ENCODE measurements around the gene ME3. TPM values are rescaled to one million over a fixed set of nuclear protein-coding genes. Genes with fewer than 3 reads are reported as not detected.

Gene ME3
- total and polyA plus RNA-seq, 7 experiments from 2014 or later: 0.48 to 13.7 (median 6.4) TPM

DNA sequence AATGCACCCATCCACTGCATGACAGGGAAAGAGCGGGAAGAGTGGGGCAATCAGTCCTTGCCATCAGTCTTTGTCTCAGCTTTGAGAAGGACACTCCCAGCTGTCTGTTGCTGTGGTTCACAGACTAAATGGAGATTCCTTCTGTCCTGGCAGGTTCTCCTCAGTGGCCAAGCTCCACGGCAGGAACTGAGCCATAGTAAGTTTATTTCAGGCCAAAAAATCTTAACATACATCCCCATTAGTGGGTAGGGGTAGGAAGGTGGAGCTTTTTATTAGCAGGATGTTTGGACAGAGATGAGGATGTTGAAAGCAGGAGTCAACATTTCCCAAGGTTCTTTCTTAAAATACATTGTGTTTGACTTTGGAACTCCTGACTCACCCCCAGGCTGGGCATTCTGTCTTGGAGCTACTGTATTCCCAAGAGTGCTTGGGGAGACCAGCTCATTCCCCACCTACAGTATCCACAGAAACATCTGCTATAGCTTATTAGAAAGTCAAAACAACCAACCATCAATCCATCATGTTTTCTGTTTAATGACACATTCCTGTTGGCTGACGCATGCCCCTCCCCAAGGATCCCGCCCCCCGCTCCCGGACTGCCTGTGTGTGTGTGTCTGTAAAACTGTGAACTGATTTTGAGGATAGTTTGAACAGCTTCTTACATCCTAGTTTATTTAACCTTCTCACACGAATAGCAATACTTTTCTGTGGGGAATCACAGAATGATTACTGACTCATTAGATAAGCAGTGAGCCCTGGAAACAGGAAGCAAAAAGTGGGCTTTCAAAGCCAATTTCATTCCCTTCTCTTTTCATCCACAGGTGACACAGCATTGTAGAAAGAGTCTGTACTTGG lies 188.2 kb downstream of the ME3 start:
- ChIA-PET POLR2A (no interaction called here), CTCF (no interaction called here)
- no peak for ATAC-seq
- Mint-ChIP-seq H3K4me1 (peaks cover 0 to 13% (median 0%) of the 10 kb centered on the region in 7 donors), H3K4me3 (no peak overlapping the region), H3K27ac (no peak overlapping the region), H3K27me3 (peaks cover 0 to 3% (median 0%) of the 10 kb centered on the region in 5 donors), H3K36me3 (no peaks in the 10 kb centered on the region), H3K9me3 (no peaks in the 10 kb centered on the region)
- Histone ChIP-seq H3K27me3 (ENCODE audit: control insufficient read depth in 2 of 2, insufficient read depth in 2 of 2, low read length in 2 of 2) (no peaks in the 10 kb centered on the region), H3K4me3 (ENCODE audit: low read length) (no peak overlapping the region), H3K9me3 (ENCODE audit: control insufficient read depth in 2 of 3, low read length in 3 of 3) (no peaks in the 10 kb centered on the region), H3K4me1 (ENCODE audit: control insufficient read depth in 2 of 2, insufficient read depth in 2 of 2, low read length in 2 of 2) (peaks cover 0 to 17% of the 10 kb centered on the region in 2 donors), H3K36me3 (ENCODE audit: control insufficient read depth in 2 of 3, insufficient read depth in 3 of 3, low read length in 3 of 3) (no peaks in the 10 kb centered on the region), H3K27ac (ENCODE audit: low read depth, low read length) (no peak overlapping the region)
- no peak for DNase-seq
- intact Hi-C loops (cut with micrococcal nuclease): no loop called here

- Histone ChIP-seq H3K9me3 (ENCODE audit: control insufficient read depth in 2 of 3, low read length in 3 of 3) (no peaks in the 10 kb centered on the region), H3K36me3 (ENCODE audit: control insufficient read depth in 2 of 3, insufficient read depth in 3 of 3, low read length in 3 of 3) (no peaks in the 10 kb centered on the region), H3K27ac (ENCODE audit: low read depth, low read length) (no peak overlapping the region), H3K4me3 (ENCODE audit: low read length) (no peak overlapping the region), H3K27me3 (ENCODE audit: control insufficient read depth in 2 of 2, insufficient read depth in 2 of 2, low read length in 2 of 2) (no peaks in the 10 kb centered on the region), H3K4me1 (ENCODE audit: control insufficient read depth in 2 of 2, insufficient read depth in 2 of 2, low read length in 2 of 2) (peaks cover 0 to 17% of the 10 kb centered on the region in 2 donors)
- H3K4me3 Mint-ChIP-seq: no peak overlapping the region
- ChIA-PET POLR2A (no interaction called here), CTCF (no interaction called here)
- ATAC-seq (no peak), DNase-seq (no peak)
- H3K9me3 Mint-ChIP-seq: no peaks in the 10 kb centered on the region
- peaks cover 0 to 3% (median 0%) of the 10 kb centered on the region in 5 donors for H3K27me3 Mint-ChIP-seq
- H3K27ac Mint-ChIP-seq: no peak overlapping the region
- no peaks in the 10 kb centered on the region for H3K36me3 Mint-ChIP-seq
- intact Hi-C loops (cut with micrococcal nuclease): no loop called here
- H3K4me1 Mint-ChIP-seq: peaks cover 0 to 13% (median 0%) of the 10 kb centered on the region in 7 donors
Measured at GRCh38 chr11:86483610-86483939, 188.8 kb downstream of the ME3 start.

- no peak overlapping the region for H3K4me3 ChIP-seq (ENCODE audit: low read length)
- peaks cover 0 to 15% of the 10 kb centered on the region in 2 donors for H3K4me1 ChIP-seq (ENCODE audit: control insufficient read depth in 2 of 2, insufficient read depth in 2 of 2, low read length in 2 of 2)
- no peak overlapping the region for H3K4me3 Mint-ChIP-seq
- no peak overlapping the region for H3K27ac ChIP-seq (ENCODE audit: low read depth, low read length)
- no peaks in the 10 kb centered on the region for H3K9me3 Mint-ChIP-seq
- no peaks in the 10 kb centered on the region for H3K27me3 Mint-ChIP-seq
- H3K9me3 ChIP-seq (ENCODE audit: control insufficient read depth in 2 of 3, low read length in 3 of 3): no peaks in the 10 kb centered on the region
- H3K36me3 ChIP-seq (ENCODE audit: control insufficient read depth in 2 of 3, insufficient read depth in 3 of 3, low read length in 3 of 3): no peaks in the 10 kb centered on the region
- no peak for DNase-seq
- no peaks in the 10 kb centered on the region for H3K36me3 Mint-ChIP-seq
- ChIA-PET POLR2A (no interaction called here), CTCF (no interaction called here)
- ATAC-seq: no peak
- no peaks in the 10 kb centered on the region for H3K27me3 ChIP-seq (ENCODE audit: control insufficient read depth in 2 of 2, insufficient read depth in 2 of 2, low read length in 2 of 2)
- H3K4me1 Mint-ChIP-seq: peaks cover 0 to 13% (median 0%) of the 10 kb centered on the region in 7 donors
- intact Hi-C loops (cut with micrococcal nuclease): no loop called here
- H3K27ac Mint-ChIP-seq: no peak overlapping the region
Measured at GRCh38 chr11:86482692-86483091, 189.7 kb downstream of the ME3 start.

- Mint-ChIP-seq H3K9me3 (no peaks in the 10 kb centered on the region), H3K27ac (no peak overlapping the region), H3K36me3 (no peaks in the 10 kb centered on the region), H3K27me3 (no peaks in the 10 kb centered on the region), H3K4me3 (no peak overlapping the region), H3K4me1 (peaks cover 0 to 5% (median 0%) of the 10 kb centered on the region in 7 donors)
- no peaks in the 10 kb centered on the region for H3K9me3 ChIP-seq (ENCODE audit: control insufficient read depth in 2 of 3, low read length in 3 of 3)
- intact Hi-C loops (cut with micrococcal nuclease): no loop called here
- H3K4me1 ChIP-seq (ENCODE audit: control insufficient read depth in 2 of 2, insufficient read depth in 2 of 2, low read length in 2 of 2): peaks cover 0 to 8% of the 10 kb centered on the region in 2 donors
- no peak for ATAC-seq
- H3K4me3 ChIP-seq (ENCODE audit: low read length): no peak overlapping the region
- H3K27ac ChIP-seq (ENCODE audit: low read depth, low read length): no peak overlapping the region
- ChIA-PET CTCF (no interaction called here), POLR2A (no interaction called here)
- H3K27me3 ChIP-seq (ENCODE audit: control insufficient read depth in 2 of 2, insufficient read depth in 2 of 2, low read length in 2 of 2): no peaks in the 10 kb centered on the region
- no peak for DNase-seq
- H3K36me3 ChIP-seq (ENCODE audit: control insufficient read depth in 2 of 3, insufficient read depth in 3 of 3, low read length in 3 of 3): no peaks in the 10 kb centered on the region
Measured at GRCh38 chr11:86481399-86481798, 191.0 kb downstream of the ME3 start.

- no peak overlapping the region for H3K4me3 ChIP-seq (ENCODE audit: low read length)
- Mint-ChIP-seq H3K27me3 (no peaks in the 10 kb centered on the region), H3K4me3 (no peak overlapping the region), H3K9me3 (no peaks in the 10 kb centered on the region), H3K4me1 (no peaks in the 10 kb centered on the region), H3K36me3 (peaks cover 0 to 3% (median 1%) of the 10 kb centered on the region in 5 donors), H3K27ac (no peak overlapping the region)
- H3K9me3 ChIP-seq (ENCODE audit: control insufficient read depth in 2 of 3, low read length in 3 of 3): no peaks in the 10 kb centered on the region
- no peaks in the 10 kb centered on the region for H3K36me3 ChIP-seq (ENCODE audit: control insufficient read depth in 2 of 3, insufficient read depth in 3 of 3, low read length in 3 of 3)
- ChIA-PET CTCF (no interaction called here), POLR2A (no interaction called here)
- no peaks in the 10 kb centered on the region for H3K4me1 ChIP-seq (ENCODE audit: control insufficient read depth in 2 of 2, insufficient read depth in 2 of 2, low read length in 2 of 2)
- H3K27ac ChIP-seq (ENCODE audit: low read depth, low read length): no peak overlapping the region
- DNase-seq (no peak), ATAC-seq (no peak)
- H3K27me3 ChIP-seq (ENCODE audit: control insufficient read depth in 2 of 2, insufficient read depth in 2 of 2, low read length in 2 of 2): no peaks in the 10 kb centered on the region
- intact Hi-C loops (cut with micrococcal nuclease): no loop called here
Measured at GRCh38 chr11:86478348-86478747, 194.1 kb downstream of the ME3 start.

GRCh38 chr11:86477495-86478155 lies 194.8 kb downstream of the ME3 start:
- H3K36me3 ChIP-seq (ENCODE audit: control insufficient read depth in 2 of 3, insufficient read depth in 3 of 3, low read length in 3 of 3): no peaks in the 10 kb centered on the region
- ChIA-PET CTCF (no interaction called here), POLR2A (no interaction called here)
- DNase-seq (no peak), ATAC-seq (no peak)
- H3K4me1 ChIP-seq (ENCODE audit: control insufficient read depth in 2 of 2, insufficient read depth in 2 of 2, low read length in 2 of 2): no peaks in the 10 kb centered on the region
- intact Hi-C loops (cut with micrococcal nuclease): no loop called here
- Mint-ChIP-seq H3K27ac (no peak overlapping the region), H3K4me1 (no peaks in the 10 kb centered on the region), H3K9me3 (no peaks in the 10 kb centered on the region), H3K36me3 (peaks cover 0 to 5% (median 1%) of the 10 kb centered on the region in 5 donors), H3K27me3 (no peaks in the 10 kb centered on the region), H3K4me3 (no peak overlapping the region)
- no peaks in the 10 kb centered on the region for H3K27me3 ChIP-seq (ENCODE audit: control insufficient read depth in 2 of 2, insufficient read depth in 2 of 2, low read length in 2 of 2)
- H3K9me3 ChIP-seq (ENCODE audit: control insufficient read depth in 2 of 3, low read length in 3 of 3): no peaks in the 10 kb centered on the region
- H3K27ac ChIP-seq (ENCODE audit: low read depth, low read length): no peak overlapping the region
- H3K4me3 ChIP-seq (ENCODE audit: low read length): no peak overlapping the region

Data from naive thymus-derived CD4-positive, alpha-beta T cell (primary cell).